Caco-2 (cell line): ENCODE results near the gene KLK13. TPM values are rescaled to one million over a fixed set of nuclear protein-coding genes. Genes with fewer than 3 reads are reported as not detected.

Experiments
- Bru-seq: library from RNA; stranded (reverse); fragments of 400-500 nt; gene quantifications from one replicate; lab custom pipeline; 2021; lab: Mats Ljungman, UMichigan
- BruChase-seq, 2 experiments: library from RNA; stranded (reverse); fragments of 400-500 nt; gene quantifications; one replicate each; lab custom pipeline; 2021; lab: Mats Ljungman, UMichigan
- BruUV-seq: library from RNA; stranded (reverse); fragments of 400-500 nt; replicated peaks from 2 replicates; lab custom pipeline; 2021; lab: Mats Ljungman, UMichigan
- CTCF ChIA-PET: fragments of 300-600 bp; sonication (Branson Sonifier 250); formaldehyde crosslinking; loops from one replicate; lab custom pipeline; 2022; ENCODE audit warnings: antibody characterized with exemption; lab: Charles Lee
- POLR2A ChIA-PET: fragments of 300-600 bp; sonication (Branson Sonifier 250); formaldehyde crosslinking; loops from one replicate; lab custom pipeline; 2022; ENCODE audit warnings: antibody characterized with exemption; lab: Charles Lee
- DNase-seq, 2 experiments: peaks; one replicate each; pipeline versions ENCODE4 v3.0.0 to v3.0.0-alpha.2; 2020 to 2022
- H3K27me3 ChIP-seq: replicated peaks from 2 replicates; pipeline ENCODE4 v1.6.0; 2011; ENCODE audit warnings: low read length; ENCODE audit not compliant: control insufficient read depth, insufficient read depth
- H3K36me3 ChIP-seq: 2 replicates; pipeline ENCODE4 v1.5.1; 2011; ENCODE audit warnings: low read length; ENCODE audit not compliant: control insufficient read depth, insufficient read depth
- H3K4me1 ChIP-seq: fragments of 250-450 bp; sonication (Bioruptor Pico); 2 replicates; pipeline ENCODE4 v1.5.1; 2020; ENCODE audit warnings: mild to moderate bottlenecking
- H3K4me3 ChIP-seq: 2 replicates; pipeline ENCODE4 v1.5.1; 2011; ENCODE audit warnings: low read depth, mild to moderate bottlenecking, control low read depth, low read length
- H3K9me3 ChIP-seq: fragments of 250-450 bp; sonication (Bioruptor Pico); 2 replicates; pipeline ENCODE4 v1.5.1; 2020; ENCODE audit warnings: mild to moderate bottlenecking, moderate library complexity
- H3K27ac Mint-ChIP-seq: one replicate; pipeline ENCODE4 v1.8.0; 2022; ENCODE audit warnings: mixed read lengths; ENCODE audit not compliant: unreplicated experiment
- H3K27me3 Mint-ChIP-seq: one replicate; pipeline ENCODE4 v1.8.0; 2022; ENCODE audit warnings: mixed read lengths; ENCODE audit not compliant: insufficient read depth, unreplicated experiment
- H3K36me3 Mint-ChIP-seq: one replicate; pipeline ENCODE4 v1.8.0; 2022; ENCODE audit warnings: mild to moderate bottlenecking, mixed read lengths; ENCODE audit not compliant: insufficient read depth, unreplicated experiment
- H3K4me1 Mint-ChIP-seq: one replicate; pipeline ENCODE4 v1.8.0; 2022; ENCODE audit warnings: low read depth, mixed read lengths; ENCODE audit not compliant: unreplicated experiment
- H3K4me3 Mint-ChIP-seq: one replicate; pipeline ENCODE4 v1.8.0; 2022; ENCODE audit warnings: mild to moderate bottlenecking, moderate library complexity, mixed read lengths; ENCODE audit not compliant: unreplicated experiment
- H3K9me3 Mint-ChIP-seq: one replicate; pipeline ENCODE4 v1.8.0; 2022; ENCODE audit warnings: mixed read lengths; ENCODE audit not compliant: unreplicated experiment
- intact Hi-C: fragments of 100-400 bp; cut with micrococcal nuclease; formaldehyde crosslinking; loops from one replicate; pipeline ENCODE4 v1.10.0; 2022; ENCODE audit not compliant: unreplicated experiment
- long read RNA-seq: library from polyadenylated mRNA; stranded (forward); transcript quantifications from one replicate; pipeline ENCODE4 v2.0.0, GENCODE V29; 2022
- total RNA-seq: library from RNA; stranded (reverse); gene quantifications from 2 replicates; pipeline ENCODE4 v1.2.3, GENCODE V29; 2022
- TF ChIP-seq, protein P1 (sequence below), 2 experiments: fragments of 200-600 bp in 1 of 2; IDR thresholded peaks; 1 replicate in 1 of 2; 2 replicates in 1 of 2; pipeline versions ENCODE4 v1.5.1 to v1.8.0; 2011 to 2022; ENCODE audit warnings: antibody characterized with exemption in 1 of 2, control low read depth in 1 of 2, inconsistent platforms in 1 of 2, low read depth in 1 of 2, low read length in 1 of 2, mild to moderate bottlenecking in 1 of 2, moderate library complexity in 1 of 2; ENCODE audit not compliant: insufficient read depth in 1 of 2, severe bottlenecking in 1 of 2, unreplicated experiment in 1 of 2

KLK13 gene
- total RNA-seq (not detected in 2 replicates), Bru-seq, nascent RNA (not detected), BruChase-seq, experiment 1, labeled RNA remaining after a 2-hour chase (not detected), BruChase-seq, experiment 2, labeled RNA remaining after a 6-hour chase (not detected)
- long read RNA-seq: 0 reads

DNA sequence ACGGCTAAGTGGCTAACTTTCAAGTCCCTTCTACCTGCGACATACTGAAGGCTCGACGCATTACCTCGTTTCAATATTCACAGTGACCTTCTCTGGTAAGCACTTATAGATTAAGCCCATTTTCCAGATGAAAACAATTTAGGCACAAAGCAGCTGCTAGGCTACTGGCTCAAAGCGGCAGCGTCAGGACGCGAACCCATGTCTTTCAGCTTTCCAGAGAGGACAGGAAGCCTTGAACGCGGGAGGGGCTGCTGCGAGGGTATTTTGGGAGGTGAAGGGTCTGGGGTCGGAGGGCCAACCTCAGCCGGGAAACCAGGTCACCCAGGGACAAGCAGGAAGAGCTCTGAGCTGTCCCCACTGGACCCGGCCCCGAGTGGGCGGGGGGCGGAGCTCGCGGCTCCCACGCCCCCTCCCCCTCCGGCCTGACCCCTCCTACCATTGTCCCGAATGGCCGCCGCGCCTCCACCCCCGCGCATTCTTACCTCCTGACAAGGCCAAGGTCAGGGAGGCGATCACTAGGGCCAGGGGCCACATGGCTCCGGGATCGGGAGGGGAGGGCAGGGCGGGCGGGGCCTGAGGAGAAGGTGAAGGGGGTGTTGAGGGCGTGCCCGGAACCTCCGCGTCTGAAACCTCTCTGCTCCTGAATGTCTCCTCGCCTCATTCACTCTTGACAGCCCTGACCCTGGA, at the start of gene KLK13:
Gene KLK13 (minus strand): TSS at position 559 of the 687 bp plus-strand sequence. CDS start 25 bp downstream, at position 534.
- H3K27me3 ChIP-seq: no peaks in the 10 kb centered on the region
- 0 out of 2 replicates have a peak within 1 kb of the TSS, but pooled peaks have one; percentile 1 for H3K4me3 ChIP-seq
- Mint-ChIP-seq H3K36me3 (no peaks in the 10 kb centered on the region), H3K27me3 (peaks cover 14% of the 10 kb centered on the region), H3K9me3 (peaks cover 13% of the 10 kb centered on the region), H3K4me1 (no peaks in the 10 kb centered on the region), H3K27ac (no peak within 1 kb of the TSS), H3K4me3 (peak within 1 kb of the TSS; percentile 54)
- no peaks in the 10 kb centered on the region for H3K9me3 ChIP-seq
- intact Hi-C loops: no loop called here
- no TSS peak for BruUV-seq
- no peaks in the 10 kb centered on the region for H3K4me1 ChIP-seq
- DNase-seq: no peak
- ChIA-PET POLR2A (no interaction called here), CTCF (interaction anchor here (1.1 kb wide), 1 partner anchor 44 kb away, joined by 4 read pairs; no protein-coding TSS in a partner anchor)
- H3K36me3 ChIP-seq: no peaks in the 10 kb centered on the region
- TF ChIP-seq, protein P1, sequence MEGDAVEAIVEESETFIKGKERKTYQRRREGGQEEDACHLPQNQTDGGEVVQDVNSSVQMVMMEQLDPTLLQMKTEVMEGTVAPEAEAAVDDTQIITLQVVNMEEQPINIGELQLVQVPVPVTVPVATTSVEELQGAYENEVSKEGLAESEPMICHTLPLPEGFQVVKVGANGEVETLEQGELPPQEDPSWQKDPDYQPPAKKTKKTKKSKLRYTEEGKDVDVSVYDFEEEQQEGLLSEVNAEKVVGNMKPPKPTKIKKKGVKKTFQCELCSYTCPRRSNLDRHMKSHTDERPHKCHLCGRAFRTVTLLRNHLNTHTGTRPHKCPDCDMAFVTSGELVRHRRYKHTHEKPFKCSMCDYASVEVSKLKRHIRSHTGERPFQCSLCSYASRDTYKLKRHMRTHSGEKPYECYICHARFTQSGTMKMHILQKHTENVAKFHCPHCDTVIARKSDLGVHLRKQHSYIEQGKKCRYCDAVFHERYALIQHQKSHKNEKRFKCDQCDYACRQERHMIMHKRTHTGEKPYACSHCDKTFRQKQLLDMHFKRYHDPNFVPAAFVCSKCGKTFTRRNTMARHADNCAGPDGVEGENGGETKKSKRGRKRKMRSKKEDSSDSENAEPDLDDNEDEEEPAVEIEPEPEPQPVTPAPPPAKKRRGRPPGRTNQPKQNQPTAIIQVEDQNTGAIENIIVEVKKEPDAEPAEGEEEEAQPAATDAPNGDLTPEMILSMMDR (IDR thresholded peaks at IDR 0.05; ENCODE audit: insufficient read depth in 1 of 2, low read depth in 1 of 2, low read length in 1 of 2, severe bottlenecking in 1 of 2, unreplicated experiment in 1 of 2): no peak

DNA sequence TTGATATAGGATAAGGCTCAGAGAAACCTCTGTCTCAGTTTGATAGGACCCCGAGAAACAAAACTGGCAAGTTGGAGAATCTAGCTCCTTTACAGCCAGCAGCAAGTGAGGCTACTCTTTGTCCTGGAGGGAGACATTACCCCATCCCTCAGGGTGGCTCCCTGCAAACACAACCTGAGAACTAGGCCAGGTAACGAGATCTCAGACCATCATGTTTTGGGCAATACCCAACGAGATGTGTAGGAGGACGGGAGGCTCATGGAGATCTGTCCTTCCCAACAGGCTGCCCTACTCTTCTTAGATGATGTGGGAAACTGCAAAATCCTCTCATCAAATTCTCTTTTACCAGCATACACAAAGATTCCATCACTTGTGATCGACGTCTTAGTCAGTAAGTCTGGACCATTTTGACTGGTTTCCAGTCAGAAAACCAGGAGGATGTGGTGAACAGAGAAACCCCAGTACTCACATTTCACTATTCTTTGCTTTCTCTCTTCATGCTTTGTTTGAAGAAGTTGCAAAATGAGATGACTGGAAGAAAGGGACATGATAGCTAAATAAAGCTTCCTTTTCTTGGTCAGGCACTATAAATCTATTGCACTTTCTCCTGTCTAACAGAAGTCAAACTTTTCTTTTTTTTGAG, 49.3 kb upstream of the KLK13 start:
- Mint-ChIP-seq H3K4me1 (no peaks in the 10 kb centered on the region), H3K27me3 (peaks cover 3% of the 10 kb centered on the region), H3K4me3 (no peak overlapping the region), H3K9me3 (no peaks in the 10 kb centered on the region), H3K27ac (no peak overlapping the region), H3K36me3 (no peaks in the 10 kb centered on the region)
- intact Hi-C loops: no loop called here
- TF ChIP-seq, protein P1 (IDR thresholded peaks at IDR 0.05; ENCODE audit: insufficient read depth in 1 of 2, low read depth in 1 of 2, low read length in 1 of 2, severe bottlenecking in 1 of 2, unreplicated experiment in 1 of 2): no peak
- no peaks in the 10 kb centered on the region for H3K36me3 ChIP-seq
- DNase-seq: no peak
- no peak overlapping the region for H3K4me3 ChIP-seq
- POLR2A ChIA-PET: no interaction called here
- CTCF ChIA-PET: no interaction called here
- BruUV-seq: no TSS peak
- no peaks in the 10 kb centered on the region for H3K27me3 ChIP-seq
- H3K9me3 ChIP-seq: no peaks in the 10 kb centered on the region
- H3K4me1 ChIP-seq: no peaks in the 10 kb centered on the region

- DNase-seq: peak in 1 of 2 experiments; percentile 36
- H3K36me3 Mint-ChIP-seq: peaks cover 18% of the 10 kb centered on the region
- no peak overlapping the region for H3K27ac Mint-ChIP-seq
- no peaks in the 10 kb centered on the region for H3K9me3 ChIP-seq
- intact Hi-C loops: no loop called here
- no TSS peak for BruUV-seq
- POLR2A ChIA-PET: no interaction called here
- H3K9me3 Mint-ChIP-seq: no peaks in the 10 kb centered on the region
- H3K4me3 ChIP-seq: no peak overlapping the region
- H3K27me3 ChIP-seq: no peaks in the 10 kb centered on the region
- H3K4me3 Mint-ChIP-seq: no peak overlapping the region
- no peaks in the 10 kb centered on the region for H3K4me1 ChIP-seq
- H3K36me3 ChIP-seq: no peaks in the 10 kb centered on the region
- peaks cover 9% of the 10 kb centered on the region for H3K4me1 Mint-ChIP-seq
- CTCF ChIA-PET: no interaction called here
- TF ChIP-seq, protein P1 (IDR thresholded peaks at IDR 0.05; ENCODE audit: insufficient read depth in 1 of 2, low read depth in 1 of 2, low read length in 1 of 2, severe bottlenecking in 1 of 2, unreplicated experiment in 1 of 2): peak in 1 of 2 experiments; percentile 17
- H3K27me3 Mint-ChIP-seq: peaks cover 3% of the 10 kb centered on the region
Measured at GRCh38 chr19:51111606-51112005, 46.7 kb upstream of the KLK13 start.
